ENCODE measurements around the gene PAPSS1. TPM values are rescaled to one million over a fixed set of nuclear protein-coding genes. Genes with fewer than 3 reads are reported as not detected.

PAPSS1 gene
- total and polyA plus RNA-seq, 2 experiments from 2014 or later = 72.0 to 85.8 TPM

- H3K27me3 Mint-ChIP-seq (ENCODE audit: insufficient read depth, low read depth, poor library complexity) = peaks cover 2% of the 10 kb centered on the region
- no peak overlapping the region for H3K4me3 Mint-ChIP-seq
- Histone ChIP-seq H3K27me3 (ENCODE audit: insufficient read depth) (no peaks in the 10 kb centered on the region), H3F3A (replicated peaks; ENCODE audit: low read depth) (no peaks in the 10 kb centered on the region), H3K79me2 (replicated peaks; ENCODE audit: insufficient read depth) (no peaks in the 10 kb centered on the region), H3K4me1 (ENCODE audit: insufficient read depth) (0 out of 2 replicates have a peak, but pooled peaks cover 7% of the 10 kb centered on the region), H4K20me1 (replicated peaks; ENCODE audit: insufficient read depth) (no peaks in the 10 kb centered on the region), H3K4me2 (no peak overlapping the region), H3K27ac (ENCODE audit: low read depth) (no peak overlapping the region), H3K9me2 (ENCODE audit: insufficient read depth) (no peaks in the 10 kb centered on the region), H2AFZ (no peak overlapping the region), H3K4me3 (no peak overlapping the region), H3K36me3 (ENCODE audit: insufficient read depth) (no peaks in the 10 kb centered on the region)
- H3K9me3 Mint-ChIP-seq = no peaks in the 10 kb centered on the region
- no peak for TF ChIP-seq ZNF462 (CRISPR knock-in tag; IDR thresholded peaks at IDR 0.05)
- peak in 1 of 2 experiments; percentile 40; a peak in 2 of 4 replicates for TF ChIP-seq CTCF (conservative IDR thresholded peaks at IDR 0.05; ENCODE audit: low read depth in 2 of 2)
- H3K27ac Mint-ChIP-seq = no peak overlapping the region
- ATAC-seq = no peak
- peaks cover 8% of the 10 kb centered on the region; the same call in 2 of the 3 replicates for H3K36me3 Mint-ChIP-seq (ENCODE audit: low read depth)
- no peak for DNase-seq (ENCODE audit: low spot score)
- peaks cover 17% of the 10 kb centered on the region for H3K4me1 Mint-ChIP-seq
Measured at GRCh38 chr4:107666134-107666533, 53.9 kb downstream of the PAPSS1 start.

- H3K27ac Mint-ChIP-seq = no peak overlapping the region; the same call in 1 of the 2 replicates
- H2AFZ ChIP-seq = no peak overlapping the region
Measured at GRCh38 chr4:107665001-107665400, 55.0 kb downstream of the PAPSS1 start.

More at GRCh38 chr4:107665001-107665400, 55.0 kb downstream of the PAPSS1 start:
- H3K27me3 Mint-ChIP-seq (ENCODE audit: insufficient read depth, low read depth, poor library complexity) = peaks cover under 1% of the 10 kb centered on the region
- peaks cover 17% of the 10 kb centered on the region for H3K4me1 Mint-ChIP-seq
- Histone ChIP-seq H3K4me1 (ENCODE audit: insufficient read depth) (0 out of 2 replicates have a peak, but pooled peaks cover 7% of the 10 kb centered on the region), H3K9me2 (ENCODE audit: insufficient read depth) (no peaks in the 10 kb centered on the region), H3K27ac (ENCODE audit: low read depth) (no peak overlapping the region), H3K27me3 (ENCODE audit: insufficient read depth) (no peaks in the 10 kb centered on the region), H3F3A (replicated peaks; ENCODE audit: low read depth) (no peaks in the 10 kb centered on the region), H4K20me1 (replicated peaks; ENCODE audit: insufficient read depth) (no peaks in the 10 kb centered on the region), H3K4me3 (no peak overlapping the region), H3K79me2 (replicated peaks; ENCODE audit: insufficient read depth) (no peaks in the 10 kb centered on the region), H3K4me2 (no peak overlapping the region), H3K36me3 (ENCODE audit: insufficient read depth) (no peaks in the 10 kb centered on the region)
- TF ChIP-seq ZNF331 (CRISPR knock-in tag; IDR thresholded peaks at IDR 0.05; ENCODE audit: low read depth) = no peak
- H3K4me3 Mint-ChIP-seq = no peak overlapping the region
- no peak for ATAC-seq
- H3K9me3 Mint-ChIP-seq = no peaks in the 10 kb centered on the region
- peaks cover under 1% of the 10 kb centered on the region; the same call in 1 of the 3 replicates for H3K36me3 Mint-ChIP-seq (ENCODE audit: low read depth)
- DNase-seq (ENCODE audit: low spot score) = no peak
